Prostate gland (tissue), 2 donors: ENCODE measurements around the gene RARA.

Experiments used
- CTCF ChIP-seq, 4 experiments: fragments of 200-600 bp in 2 of 4; fragments of 450-650 bp in 2 of 4; sonication (generic) in 2 of 4; IDR thresholded peaks; 1 replicate in 3 of 4; 2 replicates in 1 of 4; pipeline ENCODE4 v1.5.1; 2016 to 2019; ENCODE audit warnings: antibody characterized with exemption in 4 of 4, mild to moderate bottlenecking in 2 of 4, moderate library complexity in 2 of 4
- POLR2AphosphoS5 ChIP-seq: sonication (generic); formaldehyde crosslinking; IDR thresholded peaks from one replicate; pipeline ENCODE4 v1.6.1; 2017; ENCODE audit warnings: antibody characterized with exemption

GRCh38 chr17:40371261-40371929 lies 62.4 kb downstream of the RARA start:
- TF ChIP-seq CTCF (IDR thresholded peaks at IDR 0.05) (no peak), POLR2AphosphoS5 (no peak)
